GM12874 (cell line): Measurements from ENCODE around the gene DOCK4.

Experiments used
- TF ChIP-seq, protein P1 (sequence below): IDR thresholded peaks from 2 replicates; pipeline ENCODE4 v1.5.1; 2011; ENCODE audit warnings: low read depth, mild to moderate bottlenecking, control low read depth, low read length, moderate library complexity; ENCODE audit not compliant: insufficient read depth

The DOCK4 gene

DNA sequence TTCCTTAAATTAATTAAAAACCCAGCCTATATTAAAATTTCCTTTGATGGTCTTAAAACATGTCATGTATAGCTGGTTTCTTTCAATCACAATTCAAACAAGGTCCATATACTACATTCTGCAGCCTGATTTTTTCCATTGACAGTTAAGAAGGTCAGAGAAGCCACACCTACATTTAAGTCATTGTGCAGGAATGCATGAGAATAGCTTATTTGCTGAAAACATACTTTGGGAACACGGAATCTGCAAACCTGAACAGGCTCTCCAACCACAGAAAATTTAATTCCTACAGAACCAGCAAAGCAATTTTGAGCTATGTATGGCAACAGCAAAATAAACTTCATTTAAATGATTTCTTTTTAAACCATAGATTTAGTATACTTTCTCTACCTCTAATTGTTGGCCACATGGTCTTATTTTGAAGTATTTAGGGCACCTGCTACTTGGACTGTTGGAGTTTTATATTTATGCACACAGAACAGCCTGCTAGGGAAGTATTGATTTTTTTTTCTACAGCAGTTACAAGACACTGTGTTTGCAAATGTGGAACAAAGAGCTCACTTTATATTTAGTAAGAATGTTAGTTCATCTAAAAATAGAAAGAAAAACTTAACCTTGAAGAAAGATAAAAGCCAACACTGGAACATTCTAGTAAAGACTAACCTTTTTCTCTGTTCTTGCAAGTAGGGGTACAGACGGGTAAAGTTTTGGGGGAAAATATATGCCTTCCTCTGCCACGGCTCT is 403.0 kb downstream of the DOCK4 start:
- TF ChIP-seq, protein P1, sequence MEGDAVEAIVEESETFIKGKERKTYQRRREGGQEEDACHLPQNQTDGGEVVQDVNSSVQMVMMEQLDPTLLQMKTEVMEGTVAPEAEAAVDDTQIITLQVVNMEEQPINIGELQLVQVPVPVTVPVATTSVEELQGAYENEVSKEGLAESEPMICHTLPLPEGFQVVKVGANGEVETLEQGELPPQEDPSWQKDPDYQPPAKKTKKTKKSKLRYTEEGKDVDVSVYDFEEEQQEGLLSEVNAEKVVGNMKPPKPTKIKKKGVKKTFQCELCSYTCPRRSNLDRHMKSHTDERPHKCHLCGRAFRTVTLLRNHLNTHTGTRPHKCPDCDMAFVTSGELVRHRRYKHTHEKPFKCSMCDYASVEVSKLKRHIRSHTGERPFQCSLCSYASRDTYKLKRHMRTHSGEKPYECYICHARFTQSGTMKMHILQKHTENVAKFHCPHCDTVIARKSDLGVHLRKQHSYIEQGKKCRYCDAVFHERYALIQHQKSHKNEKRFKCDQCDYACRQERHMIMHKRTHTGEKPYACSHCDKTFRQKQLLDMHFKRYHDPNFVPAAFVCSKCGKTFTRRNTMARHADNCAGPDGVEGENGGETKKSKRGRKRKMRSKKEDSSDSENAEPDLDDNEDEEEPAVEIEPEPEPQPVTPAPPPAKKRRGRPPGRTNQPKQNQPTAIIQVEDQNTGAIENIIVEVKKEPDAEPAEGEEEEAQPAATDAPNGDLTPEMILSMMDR, result no peak

DNA sequence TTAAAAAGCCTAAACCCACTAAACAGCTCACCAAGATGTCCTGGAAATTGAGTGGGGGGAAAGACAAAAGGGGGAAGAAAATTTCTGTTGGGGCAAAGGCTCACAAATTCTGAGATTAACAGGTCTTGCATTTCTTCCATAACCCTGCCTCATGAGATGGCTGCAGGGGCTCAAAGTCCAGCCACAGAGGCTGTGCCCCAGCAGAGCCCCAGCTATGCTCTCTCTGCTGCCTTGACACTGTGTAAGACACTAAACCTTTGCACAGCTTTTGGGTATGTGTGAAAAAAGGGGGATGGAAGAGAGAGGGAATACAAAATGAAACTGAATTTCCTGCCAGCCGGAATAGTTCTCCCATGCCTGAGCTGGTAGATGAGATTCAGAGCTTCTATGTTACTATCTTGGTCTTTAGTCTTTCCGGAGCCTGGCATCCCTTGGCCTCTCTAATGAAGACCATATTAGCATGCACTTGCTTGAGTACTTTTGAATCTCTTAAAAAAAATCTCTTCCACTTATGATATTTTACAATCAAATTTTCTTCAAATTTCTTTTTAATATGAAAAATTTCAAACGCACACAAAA is 403.9 kb downstream of the DOCK4 start:
- TF ChIP-seq, protein P1, result no peak

DNA sequence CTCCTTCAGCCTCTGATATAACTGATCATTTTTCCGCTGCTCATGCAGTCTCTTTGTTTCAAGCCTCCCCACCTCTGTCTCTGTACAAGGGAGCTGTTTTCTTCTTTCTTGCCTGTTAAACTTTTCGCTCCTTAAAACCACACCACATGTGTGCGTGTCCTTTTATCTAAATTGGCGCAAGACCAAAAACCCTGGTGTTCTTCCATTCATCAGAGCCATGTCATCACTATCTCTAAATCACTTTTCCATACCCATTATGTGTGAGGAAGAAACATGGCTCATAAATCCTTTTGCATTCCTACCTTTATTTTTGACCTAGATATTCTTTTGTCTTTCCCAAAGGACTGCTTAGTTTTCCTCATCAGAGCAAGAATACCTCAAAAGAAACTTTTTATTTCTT is 404.9 kb downstream of the DOCK4 start:
- TF ChIP-seq, protein P1, result no peak

DNA sequence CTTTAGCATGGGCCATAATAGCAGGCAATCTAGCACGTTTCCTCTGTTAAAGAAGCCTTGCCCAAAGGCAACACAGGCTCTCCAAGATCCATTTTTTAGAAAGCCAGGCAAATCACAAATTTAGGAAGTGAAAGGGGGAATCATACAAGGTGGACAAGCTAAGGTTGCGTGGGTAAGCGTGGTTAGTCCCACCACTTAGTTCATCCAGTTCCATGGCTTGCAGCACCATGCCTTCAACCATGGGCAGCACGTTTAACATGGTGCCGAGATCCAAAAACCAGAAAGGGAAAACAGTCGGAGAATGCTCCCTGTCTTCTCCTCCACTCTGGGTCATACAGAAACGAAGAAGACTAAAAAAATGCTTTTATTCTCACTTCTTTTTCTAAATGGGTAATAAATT is 409.5 kb downstream of the DOCK4 start:
- TF ChIP-seq, protein P1, result no peak

DNA sequence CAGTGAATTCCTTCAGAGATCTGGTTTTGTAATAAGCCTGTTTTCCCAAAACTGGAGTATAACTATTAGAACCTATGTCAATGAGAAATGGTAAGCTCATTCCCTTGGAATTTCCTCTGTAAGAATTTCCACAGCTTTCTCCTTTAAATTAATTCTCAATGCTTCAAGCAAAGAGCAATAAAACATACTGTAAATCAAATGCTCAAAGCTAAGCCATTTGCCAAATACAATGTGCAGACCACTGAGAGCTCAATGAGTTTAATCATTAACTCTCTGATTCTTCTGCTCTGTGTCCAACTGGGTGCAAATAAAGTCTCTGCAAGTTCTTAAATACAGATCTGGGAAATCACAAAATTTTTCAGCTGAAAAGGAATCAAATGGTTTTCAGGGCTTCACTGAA is 416.3 kb downstream of the DOCK4 start:
- TF ChIP-seq, protein P1, result no peak

DNA sequence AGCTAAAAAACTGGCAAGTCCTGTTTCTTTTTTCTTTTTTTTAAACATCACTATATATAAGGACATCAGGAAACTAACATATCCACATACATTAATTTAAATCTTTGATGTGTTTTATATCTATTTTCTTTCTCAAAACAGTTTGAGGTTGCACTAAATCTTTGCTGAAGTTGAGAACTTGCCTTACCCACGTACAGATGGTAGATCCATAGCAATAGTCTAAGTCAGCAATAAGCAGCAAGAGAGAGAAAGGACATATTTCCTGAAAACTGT is 417.2 kb downstream of the DOCK4 start:
- TF ChIP-seq, protein P1, result no peak

DNA sequence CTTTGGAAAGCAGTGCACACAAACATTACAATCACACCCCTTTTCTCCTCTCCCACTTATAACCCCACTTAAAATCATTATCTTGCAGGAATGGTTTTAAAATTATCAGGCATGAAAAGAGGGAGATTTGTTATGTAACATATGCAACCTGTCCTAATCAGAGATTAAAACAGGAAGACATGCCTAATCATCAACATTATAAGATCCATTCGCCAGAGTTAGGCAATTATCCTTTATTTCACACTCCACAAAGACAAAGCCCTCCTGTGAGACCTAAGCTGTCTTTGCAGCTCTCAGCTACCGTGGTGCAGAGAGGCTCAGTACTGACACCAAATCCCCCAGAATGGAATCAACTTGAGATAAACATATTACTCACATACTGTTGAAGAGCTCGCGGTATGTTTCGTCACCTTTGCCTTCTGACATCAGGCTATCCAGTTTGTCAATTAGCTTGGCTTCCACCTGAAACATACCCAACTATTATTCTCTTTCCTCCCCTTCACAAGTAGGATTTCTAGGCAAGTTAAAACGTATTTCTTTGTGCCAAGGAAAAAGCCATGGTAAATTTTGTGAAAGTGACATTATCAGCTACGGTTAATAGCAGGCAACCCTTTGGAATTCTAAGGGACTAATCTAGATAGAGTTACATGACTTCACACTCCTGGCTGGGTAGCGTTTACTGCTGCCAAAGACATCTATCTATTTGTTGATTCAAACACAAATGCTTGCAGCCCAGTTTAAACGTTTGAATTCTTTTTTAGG is 417.7 kb downstream of the DOCK4 start:
- TF ChIP-seq, protein P1, result no peak
